ENCODE measurements around the gene ADAMTS9. TPM values are rescaled to one million over a fixed set of nuclear protein-coding genes. Genes with fewer than 3 reads are reported as not detected.

The ADAMTS9 gene
- total and polyA plus RNA-seq, 10 of the 15 experiments (the other 5 are each of a cell fraction or from before 2014, with no cell fraction given): 0.08 TPM; not detected in 9

DNA sequence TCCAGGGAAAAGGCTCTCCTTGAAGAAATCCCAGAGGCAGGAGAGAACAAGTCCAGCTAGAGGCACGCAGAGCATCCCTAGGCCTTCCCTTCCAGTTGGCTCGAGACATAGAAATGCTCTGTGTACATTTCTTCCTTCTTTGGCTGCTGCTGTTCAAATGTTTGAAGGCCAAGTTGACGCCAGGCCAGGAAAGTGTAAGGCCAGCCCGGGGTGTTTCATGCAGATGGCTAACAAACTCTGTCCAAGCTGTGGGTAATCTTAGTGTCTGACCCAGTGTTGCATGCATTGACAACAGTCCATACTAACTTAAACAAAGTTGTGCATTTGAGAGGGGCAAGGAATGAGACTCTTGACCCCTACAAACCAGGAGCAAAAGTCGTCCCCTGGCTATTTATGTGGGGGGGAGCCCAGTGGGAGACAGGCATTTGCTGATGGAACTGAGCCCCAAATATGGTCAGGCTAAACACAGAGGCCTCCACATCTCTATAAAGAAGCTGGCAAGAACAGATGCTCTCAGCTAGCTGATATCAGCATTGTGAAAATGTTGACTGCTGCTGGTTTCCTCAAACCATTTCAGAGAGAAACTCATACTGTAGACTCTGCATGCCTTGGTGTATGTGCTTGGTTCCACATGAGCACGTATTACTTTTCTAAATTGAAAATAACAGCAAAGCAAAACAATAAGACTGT lies 139.5 kb downstream of the ADAMTS9 start:
- Histone ChIP-seq H3K9ac (ENCODE audit: control insufficient read depth, insufficient read depth, low read length) (no peak overlapping the region), H3K4me2 (ENCODE audit: control insufficient read depth, insufficient read depth) (no peak overlapping the region), H3K9me3 (replicated peaks; ENCODE audit: control insufficient read depth, insufficient read depth, low read length) (no peaks in the 10 kb centered on the region), H3K4me3 (no peak overlapping the region), H3K27me3 (replicated peaks in 1 of 2; ENCODE audit: control insufficient read depth in 2 of 2, insufficient read depth in 2 of 2, low read length in 1 of 2) (peaks cover 0 to 1% of the 10 kb centered on the region in 2 experiments; a peak in 1 of 4 replicates), H3K27ac (ENCODE audit: control insufficient read depth, insufficient read depth) (no peak overlapping the region), H4K20me1 (ENCODE audit: control insufficient read depth, insufficient read depth) (no peaks in the 10 kb centered on the region), H3K4me1 (ENCODE audit: control insufficient read depth, insufficient read depth, low read length) (no peaks in the 10 kb centered on the region), H3K79me2 (ENCODE audit: control insufficient read depth, insufficient read depth, low read length) (no peaks in the 10 kb centered on the region), H2AFZ (ENCODE audit: control insufficient read depth, low read depth, low read length) (no peak overlapping the region), H3K36me3 (ENCODE audit: control insufficient read depth in 2 of 2, insufficient read depth in 2 of 2, low read length in 1 of 2) (no peaks in the 10 kb centered on the region)
- intact Hi-C loops (cut with micrococcal nuclease; ENCODE audit: unreplicated experiment): no loop called here
- ChIA-PET POLR2A (no interaction called here), SMC1A (ENCODE audit: uncharacterized antibody, unreplicated experiment) (no interaction called here), RAD21 (ENCODE audit: unreplicated experiment) (no interaction called here), CTCF (interaction anchor here (1.5 kb wide), 1 partner anchor 15 kb away, joined by 7 read pairs; no protein-coding TSS in a partner anchor)
- DNase-seq (ENCODE audit: low read depth, low spot score) (no peak), ATAC-seq (no peak), FAIRE-seq (no peak)
- in situ Hi-C loops (cut with MboI): no loop called here
- BruUV-seq (replicated peaks): no TSS peak
- TF ChIP-seq SMAD1 (IDR thresholded peaks at IDR 0.05; ENCODE audit: low read depth, partially characterized antibody) (no peak), ATF7 (IDR thresholded peaks at IDR 0.05; ENCODE audit: low read depth) (no peak), POU2F2 (IDR thresholded peaks at IDR 0.05; ENCODE audit: borderline replicate concordance, low read depth, low read length) (no peak), ATF2 (IDR thresholded peaks at IDR 0.05; ENCODE audit: low read length) (no peak), POLR2AphosphoS5 (IDR thresholded peaks at IDR 0.05; ENCODE audit: low read length) (no peak), ZSCAN29 (IDR thresholded peaks at IDR 0.05) (no peak), CHD4 (IDR thresholded peaks at IDR 0.05) (no peak)
- TF ChIP-seq, protein P1, sequence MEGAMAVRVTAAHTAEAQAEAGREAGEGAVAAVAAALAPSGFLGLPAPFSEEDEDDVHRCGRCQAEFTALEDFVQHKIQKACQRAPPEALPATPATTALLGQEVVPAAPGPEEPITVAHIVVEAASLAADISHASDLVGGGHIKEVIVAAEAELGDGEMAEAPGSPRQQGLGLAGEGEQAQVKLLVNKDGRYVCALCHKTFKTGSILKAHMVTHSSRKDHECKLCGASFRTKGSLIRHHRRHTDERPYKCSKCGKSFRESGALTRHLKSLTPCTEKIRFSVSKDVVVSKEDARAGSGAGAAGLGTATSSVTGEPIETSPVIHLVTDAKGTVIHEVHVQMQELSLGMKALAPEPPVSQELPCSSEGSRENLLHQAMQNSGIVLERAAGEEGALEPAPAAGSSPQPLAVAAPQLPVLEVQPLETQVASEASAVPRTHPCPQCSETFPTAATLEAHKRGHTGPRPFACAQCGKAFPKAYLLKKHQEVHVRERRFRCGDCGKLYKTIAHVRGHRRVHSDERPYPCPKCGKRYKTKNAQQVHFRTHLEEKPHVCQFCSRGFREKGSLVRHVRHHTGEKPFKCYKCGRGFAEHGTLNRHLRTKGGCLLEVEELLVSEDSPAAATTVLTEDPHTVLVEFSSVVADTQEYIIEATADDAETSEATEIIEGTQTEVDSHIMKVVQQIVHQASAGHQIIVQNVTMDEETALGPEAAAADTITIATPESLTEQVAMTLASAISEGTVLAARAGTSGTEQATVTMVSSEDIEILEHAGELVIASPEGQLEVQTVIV (IDR thresholded peaks at IDR 0.05; ENCODE audit: borderline replicate concordance, partially characterized antibody): no peak
- TF ChIP-seq, protein P2, sequence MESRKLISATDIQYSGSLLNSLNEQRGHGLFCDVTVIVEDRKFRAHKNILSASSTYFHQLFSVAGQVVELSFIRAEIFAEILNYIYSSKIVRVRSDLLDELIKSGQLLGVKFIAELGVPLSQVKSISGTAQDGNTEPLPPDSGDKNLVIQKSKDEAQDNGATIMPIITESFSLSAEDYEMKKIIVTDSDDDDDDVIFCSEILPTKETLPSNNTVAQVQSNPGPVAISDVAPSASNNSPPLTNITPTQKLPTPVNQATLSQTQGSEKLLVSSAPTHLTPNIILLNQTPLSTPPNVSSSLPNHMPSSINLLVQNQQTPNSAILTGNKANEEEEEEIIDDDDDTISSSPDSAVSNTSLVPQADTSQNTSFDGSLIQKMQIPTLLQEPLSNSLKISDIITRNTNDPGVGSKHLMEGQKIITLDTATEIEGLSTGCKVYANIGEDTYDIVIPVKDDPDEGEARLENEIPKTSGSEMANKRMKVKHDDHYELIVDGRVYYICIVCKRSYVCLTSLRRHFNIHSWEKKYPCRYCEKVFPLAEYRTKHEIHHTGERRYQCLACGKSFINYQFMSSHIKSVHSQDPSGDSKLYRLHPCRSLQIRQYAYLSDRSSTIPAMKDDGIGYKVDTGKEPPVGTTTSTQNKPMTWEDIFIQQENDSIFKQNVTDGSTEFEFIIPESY (IDR thresholded peaks at IDR 0.05): no peak
- TF ChIP-seq, protein P3, sequence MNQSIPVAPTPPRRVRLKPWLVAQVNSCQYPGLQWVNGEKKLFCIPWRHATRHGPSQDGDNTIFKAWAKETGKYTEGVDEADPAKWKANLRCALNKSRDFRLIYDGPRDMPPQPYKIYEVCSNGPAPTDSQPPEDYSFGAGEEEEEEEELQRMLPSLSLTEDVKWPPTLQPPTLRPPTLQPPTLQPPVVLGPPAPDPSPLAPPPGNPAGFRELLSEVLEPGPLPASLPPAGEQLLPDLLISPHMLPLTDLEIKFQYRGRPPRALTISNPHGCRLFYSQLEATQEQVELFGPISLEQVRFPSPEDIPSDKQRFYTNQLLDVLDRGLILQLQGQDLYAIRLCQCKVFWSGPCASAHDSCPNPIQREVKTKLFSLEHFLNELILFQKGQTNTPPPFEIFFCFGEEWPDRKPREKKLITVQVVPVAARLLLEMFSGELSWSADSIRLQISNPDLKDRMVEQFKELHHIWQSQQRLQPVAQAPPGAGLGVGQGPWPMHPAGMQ (IDR thresholded peaks at IDR 0.05; ENCODE audit: borderline replicate concordance): no peak
- WGBS (ENCODE audit: insufficient coverage, insufficient replicate concordance, low lambda C conversion rate, missing lambda C conversion rate): 6% methylated on average over 6 of the region's 6 CpGs
